OCI-LY3 (cell line): ENCODE measurements around the gene LGALS3BP.

Source experiments
- H2AFZ ChIP-seq: fragments of 200-600, 300-600 bp; shearing (Covaris generic); 2 replicates; pipeline ENCODE4 v1.6.0; 2014; ENCODE audit warnings: antibody characterized with exemption, low read depth, low read length
- H3K27ac ChIP-seq: fragments of 200-600, 300-600 bp; sonication (generic); 2 replicates; pipeline ENCODE4 v1.5.1; 2014; ENCODE audit warnings: mild to moderate bottlenecking, low read length, moderate library complexity, mixed read lengths
- H3K27me3 ChIP-seq: fragments of 200-600, 300-600 bp; sonication (generic); 2 replicates; pipeline ENCODE4 v1.6.1; 2014; ENCODE audit warnings: low read depth, low read length, mixed read lengths
- H3K36me3 ChIP-seq: fragments of 200-600, 300-600 bp; sonication (generic); replicated peaks from 2 replicates; pipeline ENCODE3; 2014; ENCODE audit warnings: low read depth, low read length, mixed read lengths
- H3K4me1 ChIP-seq: fragments of 300-600, 200-600 bp; sonication (generic); 2 replicates; pipeline ENCODE4 v1.6.1; 2014; ENCODE audit warnings: low read length, mixed read lengths
- H3K4me2 ChIP-seq: fragments of 200-600, 300-600 bp; sonication (generic); 2 replicates; pipeline ENCODE4 v1.6.1; 2014; ENCODE audit warnings: low read length, mixed read lengths
- H3K4me3 ChIP-seq: fragments of 300-600, 200-600 bp; sonication (generic); 2 replicates; pipeline ENCODE4 v1.5.1; 2014; ENCODE audit warnings: antibody characterized with exemption, mild to moderate bottlenecking, low read length, moderate library complexity
- H3K79me2 ChIP-seq: fragments of 300-600, 200-600 bp; shearing (Covaris generic); 2 replicates; pipeline ENCODE4 v1.6.1; 2014; ENCODE audit warnings: mild to moderate bottlenecking, low read length, mixed read lengths
- H3K9ac ChIP-seq: fragments of 300-600, 200-600 bp; shearing (Covaris generic); 2 replicates; pipeline ENCODE4 v1.6.0; 2014; ENCODE audit warnings: mild to moderate bottlenecking, low read length, moderate library complexity
- H3K9me3 ChIP-seq: fragments of 200-600, 300-600 bp; shearing (Covaris generic); 2 replicates; pipeline ENCODE4 v1.6.1; 2014; ENCODE audit warnings: low read length, mixed read lengths; ENCODE audit not compliant: insufficient read depth
- H4K20me1 ChIP-seq: fragments of 200-600, 300-600 bp; sonication (generic); 2 replicates; pipeline ENCODE4 v1.6.1; 2016; ENCODE audit warnings: low read length, mixed read lengths; ENCODE audit not compliant: insufficient read depth
- CTCF ChIP-seq: fragments of 200-600, 300-600 bp; sonication (generic); IDR thresholded peaks from 2 replicates; pipeline ENCODE4 v1.5.1; 2014; ENCODE audit warnings: antibody characterized with exemption, low read length, low read depth
- EZH2phosphoT487 ChIP-seq: fragments of 200-600 bp; shearing (Covaris generic); IDR thresholded peaks from 2 replicates; pipeline ENCODE4 v1.6.1; 2018; ENCODE audit warnings: antibody characterized with exemption, mixed run types, low read depth

The LGALS3BP gene

GRCh38 chr17:79008666-79009387, 29.1 kb upstream of the LGALS3BP start:
- Histone ChIP-seq H3K27me3 (0 out of 2 replicates have a peak, but pooled peaks cover under 1% of the 10 kb centered on the region), H3K79me2 (peaks cover 48% of the 10 kb centered on the region), H3K27ac (peak overlapping the region; percentile 57), H3K4me3 (peak overlapping the region; percentile 98), H2AFZ (no peak overlapping the region), H4K20me1 (peaks cover 24% of the 10 kb centered on the region), H3K9me3 (peaks cover 6% of the 10 kb centered on the region), H3K4me2 (peak overlapping the region; percentile 99), H3K36me3 (peaks cover 4% of the 10 kb centered on the region), H3K4me1 (peaks cover 13% of the 10 kb centered on the region), H3K9ac (peak overlapping the region; percentile 98)
- TF ChIP-seq EZH2phosphoT487: no peak
- no peak for TF ChIP-seq CTCF

DNA sequence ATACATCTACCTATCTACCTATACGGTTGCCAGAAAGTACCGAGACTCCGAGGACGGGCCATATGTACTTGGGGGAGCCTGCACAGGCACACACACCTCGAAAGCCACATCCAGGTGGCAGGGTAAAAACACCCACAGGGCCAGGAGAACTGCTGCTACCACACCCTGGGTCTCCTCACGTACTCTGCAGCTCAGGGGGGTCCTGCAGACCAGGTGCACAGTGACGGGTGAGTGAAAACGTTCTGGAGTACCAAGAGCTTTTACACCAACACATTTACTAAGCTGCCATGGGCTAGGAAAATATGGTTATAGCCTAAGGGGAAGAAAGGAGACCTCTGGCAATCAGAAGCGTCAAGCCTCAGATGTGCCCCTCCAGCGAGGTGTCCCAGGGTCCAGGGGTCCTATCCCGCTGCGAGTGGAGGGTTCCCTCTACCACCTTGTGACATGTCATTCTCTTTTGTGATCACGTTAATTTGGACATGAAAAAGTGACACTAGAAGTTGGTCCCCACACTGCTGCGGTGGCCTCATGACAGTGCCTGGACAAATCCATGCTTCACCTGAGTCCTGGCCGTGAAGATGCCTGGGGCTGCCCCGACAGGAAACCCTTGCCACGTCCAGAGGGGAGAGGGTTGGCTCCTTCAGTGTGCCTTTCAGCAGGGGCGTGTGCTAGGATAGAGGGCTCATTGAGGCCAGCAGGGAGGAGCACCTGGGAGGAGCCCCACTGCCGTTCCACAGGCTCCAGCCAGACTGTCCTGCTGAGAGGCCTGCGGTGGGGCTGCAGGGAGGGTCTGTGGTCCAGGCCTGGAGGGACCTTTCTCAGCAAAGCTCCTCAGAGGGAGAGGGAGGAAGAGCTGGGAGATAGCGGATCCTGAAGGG, 28.0 kb upstream of the LGALS3BP start:
- Histone ChIP-seq H2AFZ (no peak overlapping the region), H3K4me3 (no peak overlapping the region), H3K4me1 (peaks cover 13% of the 10 kb centered on the region), H4K20me1 (peaks cover 24% of the 10 kb centered on the region), H3K79me2 (peaks cover 58% of the 10 kb centered on the region), H3K27me3 (no peaks in the 10 kb centered on the region), H3K9me3 (no peaks in the 10 kb centered on the region), H3K4me2 (peak overlapping the region; percentile 99; the same call in 1 of the 2 replicates), H3K9ac (no peak overlapping the region), H3K27ac (no peak overlapping the region), H3K36me3 (peaks cover 4% of the 10 kb centered on the region)
- no peak for TF ChIP-seq EZH2phosphoT487
- no peak for TF ChIP-seq CTCF

DNA sequence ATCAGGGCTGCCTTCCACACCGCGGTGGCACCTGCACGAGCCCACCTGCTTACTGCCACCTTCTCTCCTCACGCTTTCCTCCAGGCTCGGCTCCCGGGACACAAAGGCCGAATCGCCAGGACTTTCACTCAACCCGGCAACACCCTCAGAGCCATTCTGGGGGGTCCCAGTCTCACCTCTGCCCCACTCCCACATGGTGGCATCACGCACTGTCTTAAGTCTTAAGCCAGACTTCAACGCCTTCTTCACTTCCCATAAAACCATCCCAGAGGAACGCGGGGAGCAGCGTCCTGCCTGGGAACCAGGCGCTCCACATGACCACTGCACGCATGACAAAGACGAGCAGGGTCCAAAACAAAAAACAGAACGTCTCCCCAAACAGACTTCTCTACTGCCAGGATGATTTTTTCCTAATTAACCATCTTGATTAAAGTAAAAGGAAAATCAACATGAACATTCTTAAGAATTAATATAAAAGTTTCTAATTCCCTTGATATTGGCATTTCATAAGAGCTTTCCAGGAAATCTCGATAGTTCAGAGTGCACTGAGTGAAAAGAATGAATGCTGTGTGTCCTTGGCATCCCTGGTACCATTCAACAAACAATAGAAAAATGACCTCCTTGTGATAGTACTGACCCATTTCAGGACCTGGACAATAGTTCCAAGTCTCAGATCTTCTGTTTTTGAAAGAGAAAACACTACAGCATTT, 27.2 kb upstream of the LGALS3BP start:
- TF ChIP-seq EZH2phosphoT487: no peak
- H3K27me3 ChIP-seq: no peaks in the 10 kb centered on the region

DNA sequence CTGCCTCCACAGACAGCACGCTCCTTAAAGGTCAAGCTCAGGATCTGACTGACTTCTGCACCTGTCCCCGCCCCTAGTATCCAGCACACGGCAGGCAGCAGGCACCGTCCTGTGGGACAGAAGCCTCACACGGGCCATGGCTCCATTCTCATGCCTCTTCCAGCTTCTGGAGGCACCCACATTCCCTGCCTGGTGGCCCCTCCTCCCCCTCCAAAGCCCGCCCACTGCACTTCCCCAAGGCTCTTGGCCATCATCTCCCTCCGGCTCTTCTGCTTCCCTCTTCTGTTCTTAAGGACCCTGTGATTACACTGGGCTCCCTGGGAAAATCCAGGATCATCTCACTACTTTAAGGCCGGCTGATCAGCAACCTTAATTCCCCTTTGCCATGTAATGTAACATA, 26.3 kb upstream of the LGALS3BP start:
- H2AFZ ChIP-seq: no peak overlapping the region
- no peak overlapping the region for H3K4me2 ChIP-seq
- peaks cover 74% of the 10 kb centered on the region for H3K79me2 ChIP-seq
- H3K27ac ChIP-seq: no peak overlapping the region
- H4K20me1 ChIP-seq: peaks cover 30% of the 10 kb centered on the region
- no peaks in the 10 kb centered on the region for H3K27me3 ChIP-seq
- no peak overlapping the region for H3K4me3 ChIP-seq
- no peak overlapping the region for H3K9ac ChIP-seq
- no peaks in the 10 kb centered on the region for H3K9me3 ChIP-seq
- peaks cover 4% of the 10 kb centered on the region for H3K36me3 ChIP-seq
- H3K4me1 ChIP-seq: peaks cover 13% of the 10 kb centered on the region
- TF ChIP-seq CTCF: no peak
- no peak for TF ChIP-seq EZH2phosphoT487

More for the DNA sequence above, 27.2 kb upstream of the LGALS3BP start:
- no peak overlapping the region for H2AFZ ChIP-seq
- H3K4me3 ChIP-seq: no peak overlapping the region
- H3K4me1 ChIP-seq: peaks cover 13% of the 10 kb centered on the region
- H3K9ac ChIP-seq: no peak overlapping the region
- no peaks in the 10 kb centered on the region for H3K9me3 ChIP-seq
- peaks cover 27% of the 10 kb centered on the region for H4K20me1 ChIP-seq
- no peak overlapping the region for H3K27ac ChIP-seq
- no peak overlapping the region for H3K4me2 ChIP-seq
- peaks cover 66% of the 10 kb centered on the region for H3K79me2 ChIP-seq
- peaks cover 4% of the 10 kb centered on the region for H3K36me3 ChIP-seq
